NCI-H2196 (cell line): ENCODE measurements around the gene KCNMA1.
"Not testable (repeated sequence)": the region's sequence is repeated elsewhere in the genome, so short reads cannot be mapped to it uniquely, and the experiment has no call there.

ENCODE experiments used
- DNase-seq: peaks from one replicate; lab custom pipeline; 2025; ENCODE audit not compliant: unreplicated experiment; lab: John Stamatoyannopoulos, UW

The KCNMA1 gene

GRCh38 chr10:77664008-77664407 is 26.4 kb upstream of the KCNMA1 start:
- no peak for DNase-seq

- DNase-seq, result no peak
These were observed 24.1 kb upstream of the KCNMA1 start for GRCh38 chr10:77661674-77662073.

GRCh38 chr10:77661100-77661499 is 23.5 kb upstream of the KCNMA1 start:
- no peak for DNase-seq

GRCh38 chr10:77659046-77659670 is 21.6 kb upstream of the KCNMA1 start:
- not testable (repeated sequence) for DNase-seq

- no peak for DNase-seq
These were observed 15.6 kb upstream of the KCNMA1 start for GRCh38 chr10:77653210-77653609.

GRCh38 chr10:77649333-77650331 is 12.0 kb upstream of the KCNMA1 start:
- no peak for DNase-seq

GRCh38 chr10:77648472-77648871 is 10.9 kb upstream of the KCNMA1 start:
- DNase-seq, result no peak

GRCh38 chr10:77647543-77648293 is 10.1 kb upstream of the KCNMA1 start:
- DNase-seq, result no peak

GRCh38 chr10:77644557-77645243 is 7.1 kb upstream of the KCNMA1 start:
- DNase-seq, result no peak

- DNase-seq, result no peak
These were observed 6.3 kb upstream of the KCNMA1 start for GRCh38 chr10:77643795-77644468.

GRCh38 chr10:77641788-77642397 is 4.3 kb upstream of the KCNMA1 start:
- peak; percentile 67 for DNase-seq

GRCh38 chr10:77641344-77641743 is 3.7 kb upstream of the KCNMA1 start:
- DNase-seq, result no peak

- no peak for DNase-seq
These were observed 2.6 kb upstream of the KCNMA1 start for GRCh38 chr10:77640167-77640566.

- DNase-seq, result no peak
These were observed 2.1 kb upstream of the KCNMA1 start for GRCh38 chr10:77639756-77640155.

- peak; percentile 9 for DNase-seq
These were observed 903 bp upstream of the KCNMA1 start for GRCh38 chr10:77638321-77639101.

- DNase-seq, result no peak
These were observed 559 bp downstream of the KCNMA1 start for GRCh38 chr10:77636967-77637531.

GRCh38 chr10:77636282-77636966 is 1.2 kb downstream of the KCNMA1 start:
- no peak for DNase-seq
